Measurements from ENCODE around the gene KCNK3.

KCNK3 gene

GRCh38 chr2:26778507-26778906, 86.0 kb downstream of the KCNK3 start:
- DNase-seq (ENCODE audit: low read depth, low spot score), result no peak

DNA sequence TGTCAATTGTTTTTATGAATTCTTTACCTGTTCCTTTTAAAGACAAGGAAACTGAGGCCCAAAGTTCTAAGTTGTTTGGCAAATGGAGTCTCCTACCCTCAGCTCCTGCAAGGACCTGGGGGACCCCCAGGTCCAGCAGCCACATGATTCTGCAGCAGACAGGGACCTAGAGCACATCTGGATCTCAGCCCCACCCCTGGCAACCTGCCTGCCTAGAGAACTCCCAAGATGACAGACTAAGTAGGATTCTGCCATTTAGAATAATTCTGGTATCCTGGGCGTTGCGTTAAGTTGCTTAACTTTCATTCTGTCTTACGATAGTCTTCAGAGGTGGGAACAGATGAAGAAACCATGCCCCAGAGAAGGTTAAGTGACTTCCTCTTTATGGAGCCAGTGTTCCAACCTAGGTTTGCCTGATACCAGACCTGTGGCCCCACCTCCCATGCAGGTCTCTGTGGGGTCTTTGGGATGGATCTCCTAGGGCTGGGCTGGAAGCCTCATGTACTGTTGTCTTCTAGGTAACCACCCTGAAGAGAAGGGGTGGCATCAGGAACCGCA, 87.8 kb downstream of the KCNK3 start:
- DNase-seq (ENCODE audit: low read depth, low spot score), result no peak
